HG02852 (cell line): Measurements from ENCODE around the gene SPDYE1.

Source experiments
- ATAC-seq: cut with Tn5 transposase; IDR thresholded peaks from one replicate; pipeline ENCODE4 v1.9.1; 2021; ENCODE audit warnings: mild to moderate bottlenecking, moderate library complexity; ENCODE audit not compliant: unreplicated experiment

Gene SPDYE1

GRCh38 chr7:44042221-44042620, 44.5 kb downstream of the SPDYE1 start:
- ATAC-seq = no peak

GRCh38 chr7:44043902-44044301, 46.2 kb downstream of the SPDYE1 start:
- ATAC-seq = no peak

- peak; percentile 76 for ATAC-seq
Observed at GRCh38 chr7:44044315-44045225, 46.9 kb downstream of the SPDYE1 start, which contains the start of gene DBNL. Gene DBNL (plus strand): TSS chr7:44044702. CDS start chr7:44044738, 36 bp downstream.

DNA sequence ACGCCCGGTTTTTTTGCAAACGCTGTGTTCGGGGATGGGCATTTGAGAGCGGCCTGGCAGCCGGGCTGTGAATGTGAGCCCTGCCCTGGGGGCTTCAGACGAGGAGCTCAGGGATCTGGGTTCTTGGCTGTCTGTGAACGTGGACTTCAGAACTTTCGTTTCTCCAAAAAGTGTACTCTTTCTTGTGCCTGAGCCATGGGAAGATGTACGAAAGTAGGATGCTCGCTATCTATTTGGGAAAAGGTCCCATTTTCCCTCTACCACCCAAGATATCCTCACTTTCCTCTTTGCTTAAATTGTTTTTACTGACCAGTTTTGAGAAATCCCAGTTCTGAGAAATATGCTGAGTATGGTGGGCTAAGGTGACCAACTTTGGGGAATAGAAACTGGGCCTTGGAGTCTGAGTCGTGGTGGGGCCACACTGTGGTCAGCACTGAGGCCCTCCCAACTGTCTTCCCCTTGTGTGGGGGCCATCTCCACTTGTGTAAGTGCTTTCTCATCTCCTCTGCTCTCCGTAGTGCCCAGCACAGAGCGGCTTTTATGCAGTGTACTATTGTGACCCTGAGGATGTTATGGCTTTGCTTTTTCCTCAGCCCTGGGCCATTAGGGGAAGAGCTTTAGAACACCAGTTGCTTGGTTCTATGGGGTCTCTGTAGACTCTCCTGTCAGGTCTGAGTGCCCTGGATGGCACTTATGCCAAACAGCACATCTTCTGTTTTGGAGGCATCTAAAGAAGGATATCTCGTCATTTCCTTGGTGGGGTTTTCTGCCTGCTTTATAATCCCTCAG, 47.7 kb downstream of the SPDYE1 start:
- peak; percentile 8 for ATAC-seq

- peak; percentile 29 for ATAC-seq
Observed at GRCh38 chr7:44046321-44047061, 48.8 kb downstream of the SPDYE1 start.

DNA sequence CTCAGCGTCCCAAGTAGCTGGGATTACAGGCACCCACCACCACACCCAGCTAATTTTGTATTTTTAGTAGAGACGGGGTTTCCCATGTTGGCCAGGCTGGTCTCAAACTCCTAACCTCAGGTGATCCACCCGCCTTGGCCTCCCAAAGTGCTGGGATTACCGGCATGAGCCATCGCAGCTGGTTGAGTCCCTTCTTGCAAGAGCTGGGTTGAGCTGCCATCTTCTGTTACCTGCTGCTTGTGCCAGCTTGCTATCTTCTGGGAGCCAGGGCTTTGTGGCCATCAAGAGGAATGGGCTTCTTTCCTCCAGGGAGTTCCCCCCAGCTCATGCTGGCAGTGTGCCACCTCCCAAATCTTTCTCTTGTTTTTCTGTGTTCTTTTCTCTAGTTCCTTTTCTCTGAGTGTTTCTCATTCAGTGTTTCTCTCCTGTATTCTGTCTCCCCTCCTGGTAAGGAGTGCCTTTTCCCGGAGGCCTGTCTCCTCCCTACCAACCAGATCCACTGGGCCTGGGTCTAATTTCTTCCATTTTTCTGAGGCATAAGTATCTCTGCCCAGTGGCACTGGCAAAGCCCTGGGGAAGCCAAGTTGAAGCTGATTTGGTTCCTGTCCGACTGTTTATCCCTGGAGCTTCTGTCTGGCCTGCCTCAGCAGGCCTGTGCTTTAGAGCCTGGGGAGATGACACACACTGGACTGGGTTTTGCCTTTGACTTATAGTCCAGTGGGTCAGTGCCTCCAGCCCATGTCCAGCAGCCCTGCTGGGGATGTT, 50.5 kb downstream of the SPDYE1 start:
- ATAC-seq = no peak

- ATAC-seq = no peak
Observed at GRCh38 chr7:44050121-44050914, 52.6 kb downstream of the SPDYE1 start.

DNA sequence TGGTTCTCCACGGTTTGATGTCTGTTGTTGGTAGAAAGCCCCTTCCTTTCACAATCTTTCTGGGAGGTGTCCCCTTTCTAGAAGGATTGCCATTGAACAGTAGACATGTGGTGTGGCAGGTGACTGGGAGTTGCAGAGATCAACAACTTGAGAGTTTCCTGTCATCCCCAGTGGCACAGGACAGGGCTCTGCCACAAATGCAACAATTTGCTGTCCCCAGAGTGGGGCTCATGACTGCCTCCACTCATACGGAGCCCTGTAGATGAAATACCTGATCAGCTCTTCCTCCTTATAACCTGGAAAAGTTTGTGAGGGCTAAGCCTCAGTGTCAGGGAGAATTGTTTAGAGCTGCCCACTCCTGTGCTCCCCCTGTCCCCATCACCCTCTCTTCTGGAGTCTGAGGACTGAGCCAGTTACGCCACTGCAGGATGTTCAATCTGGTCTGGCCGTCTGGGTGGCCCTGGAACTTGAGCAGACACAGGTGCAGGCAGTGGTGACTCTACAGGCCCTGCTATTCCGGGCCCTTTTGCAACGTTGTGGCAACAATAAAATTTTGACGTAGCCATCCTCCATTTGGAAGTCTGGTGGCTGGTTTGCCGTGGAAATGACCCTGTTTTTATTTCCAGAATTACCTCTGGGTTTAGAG, 53.3 kb downstream of the SPDYE1 start:
- ATAC-seq = no peak

DNA sequence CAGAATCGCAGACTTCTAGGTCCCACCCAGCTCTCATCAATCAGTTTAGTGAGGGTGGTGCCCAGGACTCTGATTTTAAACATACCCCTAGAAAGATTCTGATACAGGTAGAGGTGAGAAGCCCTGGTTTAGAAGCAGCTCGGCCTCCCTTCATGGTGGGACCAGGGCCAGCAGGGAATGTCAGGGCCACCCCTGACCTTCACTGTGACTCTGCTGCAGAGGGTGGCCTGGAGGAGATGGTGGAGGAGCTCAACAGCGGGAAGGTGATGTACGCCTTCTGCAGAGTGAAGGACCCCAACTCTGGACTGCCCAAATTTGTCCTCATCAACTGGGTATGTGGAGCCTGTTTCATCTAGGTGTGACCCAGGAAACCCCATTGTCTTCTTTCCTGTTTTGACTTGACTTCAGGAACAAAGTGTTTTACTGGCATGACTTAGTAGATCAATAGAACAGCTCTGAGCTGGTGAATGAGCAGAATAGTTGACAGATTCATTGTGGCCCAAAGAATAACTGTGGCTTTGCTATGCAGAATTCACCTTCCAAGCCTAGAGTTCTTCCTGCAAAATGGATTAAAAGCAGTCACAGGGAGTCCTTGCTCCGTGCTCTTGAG, 54.0 kb downstream of the SPDYE1 start:
- ATAC-seq = no peak

DNA sequence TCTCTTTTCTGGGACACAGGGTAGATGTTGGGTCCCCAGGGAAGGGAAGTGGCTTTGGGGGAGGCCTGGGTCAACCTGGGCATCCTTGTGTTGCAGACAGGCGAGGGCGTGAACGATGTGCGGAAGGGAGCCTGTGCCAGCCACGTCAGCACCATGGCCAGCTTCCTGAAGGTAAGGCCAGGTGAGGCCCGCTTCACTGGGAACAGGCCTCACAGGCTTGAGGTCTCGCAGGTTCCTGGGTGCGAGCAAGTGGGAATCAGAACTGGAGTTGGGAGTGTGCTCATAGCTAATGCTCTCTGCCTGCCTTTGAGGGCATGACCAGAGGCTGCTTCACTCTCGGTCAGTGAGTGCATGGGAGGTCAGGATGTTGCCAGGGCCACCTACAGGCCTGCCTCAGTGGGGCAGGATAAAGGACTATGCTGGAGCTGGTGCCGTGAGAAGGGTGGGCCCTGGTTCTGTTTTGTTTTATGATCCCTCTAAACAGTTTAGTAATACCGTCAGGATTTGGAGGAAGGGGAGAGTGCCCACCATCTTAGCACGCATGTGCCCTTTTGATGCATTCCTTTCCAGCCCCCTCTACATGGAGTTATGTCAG, 55.2 kb downstream of the SPDYE1 start:
- ATAC-seq = no peak

- ATAC-seq = no peak
Observed at GRCh38 chr7:44056681-44057080, 59.0 kb downstream of the SPDYE1 start.

DNA sequence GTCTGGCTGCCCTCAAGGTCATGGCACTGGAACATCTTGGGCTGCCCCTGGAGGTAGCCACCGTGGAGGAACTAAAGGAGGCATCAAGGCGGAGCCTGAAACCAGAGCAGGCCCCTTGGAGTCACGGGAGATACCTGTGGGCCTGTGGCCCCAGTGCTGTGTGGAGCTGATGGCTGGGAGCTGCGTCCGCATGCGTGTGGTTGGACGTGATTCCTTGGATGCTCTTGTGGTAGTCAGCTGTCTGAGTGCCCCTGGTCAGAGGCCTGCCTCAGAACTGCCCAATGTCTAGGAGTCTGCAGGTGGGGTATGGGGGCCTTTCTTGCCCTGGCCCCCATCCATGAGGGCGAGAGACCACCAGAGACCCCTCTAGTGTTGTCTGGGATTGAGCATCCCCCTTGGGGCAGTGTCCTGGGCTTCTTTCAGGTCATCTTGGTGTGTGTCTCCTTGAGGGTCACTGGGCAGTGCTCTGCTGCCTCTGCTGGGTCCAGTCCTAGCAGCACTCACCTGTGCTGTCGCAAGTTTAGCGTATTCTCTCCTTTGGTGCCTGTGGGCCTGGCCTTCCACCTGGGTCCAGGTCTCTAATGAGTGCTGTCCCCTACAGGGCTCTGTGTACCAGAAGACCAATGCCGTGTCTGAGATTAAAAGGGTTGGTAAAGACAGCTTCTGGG, 59.6 kb downstream of the SPDYE1 start:
- ATAC-seq = no peak

DNA sequence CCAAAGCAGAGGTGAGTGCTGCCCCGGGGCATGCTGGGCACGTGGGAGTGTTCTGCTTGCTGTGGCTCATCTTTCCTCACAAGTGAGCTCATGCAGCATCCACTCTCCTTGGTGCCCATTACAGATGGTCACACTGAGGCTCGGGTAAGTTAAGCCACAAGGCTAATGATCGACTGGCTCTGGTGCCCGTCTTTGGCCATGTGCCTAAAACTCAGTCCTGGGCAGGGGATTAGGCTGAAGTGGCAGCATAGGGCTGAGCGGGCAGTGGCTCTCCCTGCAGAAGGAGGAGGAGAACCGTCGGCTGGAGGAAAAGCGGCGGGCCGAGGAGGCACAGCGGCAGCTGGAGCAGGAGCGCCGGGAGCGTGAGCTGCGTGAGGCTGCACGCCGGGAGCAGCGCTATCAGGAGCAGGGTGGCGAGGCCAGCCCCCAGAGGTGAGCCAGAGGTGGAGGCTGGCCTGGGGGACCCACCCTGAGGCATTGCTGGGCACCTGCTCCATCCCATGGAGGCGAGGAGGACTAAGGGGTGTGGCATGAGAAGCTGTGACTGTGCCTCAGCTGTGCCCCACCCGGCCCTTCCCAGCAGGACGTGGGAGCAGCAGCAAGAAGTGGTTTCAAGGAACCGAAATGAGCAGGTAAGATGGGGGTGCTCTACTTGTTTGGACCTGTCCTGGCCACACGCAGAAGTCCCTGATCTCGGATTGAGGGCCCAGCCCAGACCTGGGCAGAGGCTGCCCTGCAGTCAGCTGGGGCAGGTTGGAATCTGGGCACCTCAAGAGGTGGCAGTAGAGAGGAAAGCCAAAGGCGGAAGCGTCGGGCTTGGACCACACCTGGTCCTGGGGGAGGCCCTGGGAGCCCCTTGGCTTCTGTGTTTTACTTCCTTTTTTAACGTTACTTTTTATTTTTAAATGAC, 60.4 kb downstream of the SPDYE1 start:
- ATAC-seq = no peak

DNA sequence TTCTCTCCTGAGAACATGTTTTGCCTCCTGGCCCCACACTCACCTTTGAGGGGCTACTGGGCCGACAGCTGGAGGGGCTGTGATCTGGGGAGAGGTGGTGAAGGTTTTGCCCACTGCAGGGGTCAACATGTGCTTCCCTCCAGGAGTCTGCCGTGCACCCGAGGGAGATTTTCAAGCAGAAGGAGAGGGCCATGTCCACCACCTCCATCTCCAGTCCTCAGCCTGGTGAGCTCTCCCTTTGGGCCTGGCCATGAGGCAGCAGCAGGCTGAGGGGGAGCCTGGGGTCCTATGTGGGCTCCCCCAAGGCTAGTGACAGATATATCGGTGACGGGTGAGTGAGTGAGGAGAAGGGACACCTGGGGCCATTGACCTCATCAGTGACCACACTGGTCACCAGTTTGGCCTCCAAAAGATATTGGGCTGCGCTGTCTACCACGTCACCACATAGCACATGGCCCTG, 61.1 kb downstream of the SPDYE1 start:
- no peak for ATAC-seq

- ATAC-seq = peak; percentile 61
Observed at GRCh38 chr7:44059219-44060090, 61.8 kb downstream of the SPDYE1 start.
